HG02943 (cell line): ENCODE data around the gene MCM10.
"Not testable (repeated sequence)": the region's sequence is repeated elsewhere in the genome, so short reads cannot be mapped to it uniquely, and the experiment has no call there.

Experiments used
- ATAC-seq: cut with Tn5 transposase; IDR thresholded peaks from one replicate; pipeline ENCODE4 v1.9.1; 2021; ENCODE audit warnings: mild to moderate bottlenecking, low read depth, moderate library complexity; ENCODE audit not compliant: unreplicated experiment

Gene MCM10

DNA sequence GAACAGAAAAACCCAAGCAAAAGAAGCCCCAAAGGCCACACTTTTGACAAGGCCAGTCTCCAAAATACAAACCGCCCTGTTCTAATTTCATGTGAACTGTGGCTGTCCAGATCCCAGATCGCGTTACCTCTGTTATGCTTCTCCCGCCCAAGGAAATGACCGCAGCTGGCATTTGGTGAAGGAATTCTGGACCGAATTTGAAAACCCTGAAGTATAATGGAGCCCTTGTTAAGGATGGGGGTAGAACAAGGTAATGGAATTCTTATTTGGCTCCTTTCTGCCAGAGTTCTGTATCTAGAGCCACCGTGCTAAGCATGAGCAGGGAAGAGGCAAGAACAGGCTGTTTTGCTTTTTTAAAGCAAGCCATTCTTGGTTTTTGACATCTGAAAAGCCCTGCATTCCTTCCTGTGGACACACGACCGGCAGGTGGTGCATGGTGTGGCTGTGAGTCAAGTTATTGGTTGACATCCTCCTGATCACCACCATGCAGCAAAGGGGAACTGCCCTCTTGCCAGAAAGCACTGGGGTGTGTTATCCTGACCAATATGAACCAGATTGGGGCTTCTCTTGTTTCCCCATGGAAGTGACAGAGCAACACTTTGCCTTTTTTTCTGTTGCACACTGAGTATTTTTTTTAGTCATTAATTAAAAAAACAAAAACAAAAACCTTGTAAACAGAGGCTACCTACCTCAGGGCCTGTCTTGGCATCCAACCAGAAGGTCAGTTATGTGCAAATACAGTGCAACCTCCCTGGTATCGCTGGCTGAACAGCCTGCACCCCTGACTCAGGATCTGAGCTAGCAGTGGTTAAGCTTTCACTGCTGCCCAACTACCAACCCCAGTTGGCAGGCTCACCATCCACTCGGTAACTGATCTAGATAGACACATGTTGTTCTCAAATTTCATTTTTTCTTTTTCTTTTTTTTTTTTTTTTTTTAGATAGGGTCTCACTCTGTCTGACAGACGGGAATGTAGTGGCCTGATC lies 58.6 kb downstream of the MCM10 start:
- ATAC-seq = no peak

DNA sequence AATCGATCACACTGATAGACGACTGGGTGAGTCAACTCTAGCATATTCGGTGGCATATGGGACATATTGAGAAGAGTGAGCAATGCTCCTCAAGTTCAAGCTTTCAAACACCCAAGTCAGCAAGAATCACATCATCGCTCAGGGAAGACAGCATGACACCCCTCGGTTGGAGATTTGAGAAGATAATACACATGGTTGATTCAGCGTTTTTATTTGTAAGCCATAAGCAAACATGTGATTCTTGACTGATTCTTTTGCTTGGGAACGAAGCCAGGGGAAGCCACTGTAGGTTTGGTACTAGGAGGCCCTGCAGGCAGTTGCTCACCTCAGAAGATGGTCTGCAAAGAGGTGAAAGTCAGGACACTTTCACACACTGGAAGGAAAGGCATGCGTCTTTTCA lies 60.2 kb downstream of the MCM10 start:
- ATAC-seq = no peak

DNA sequence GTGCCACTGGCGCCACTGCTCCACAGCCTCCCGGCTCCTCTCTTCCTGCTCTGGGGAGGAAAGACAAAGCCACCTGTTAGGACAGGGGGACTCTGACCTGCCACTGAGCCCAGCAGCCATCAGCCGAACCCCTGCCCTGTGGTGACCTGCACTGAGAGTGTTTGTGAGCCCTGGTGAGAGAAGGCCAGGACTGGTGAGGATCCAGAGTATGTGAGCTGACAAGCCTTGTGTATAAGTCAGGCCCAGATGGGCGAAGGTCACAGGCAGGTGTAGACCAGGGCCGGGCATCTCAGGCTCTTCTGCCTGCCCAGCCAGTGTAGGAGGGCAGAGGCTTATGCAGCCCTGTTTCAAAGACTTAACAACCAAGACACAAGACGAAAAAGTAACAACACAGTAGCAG lies 60.8 kb downstream of the MCM10 start:
- no peak for ATAC-seq

DNA sequence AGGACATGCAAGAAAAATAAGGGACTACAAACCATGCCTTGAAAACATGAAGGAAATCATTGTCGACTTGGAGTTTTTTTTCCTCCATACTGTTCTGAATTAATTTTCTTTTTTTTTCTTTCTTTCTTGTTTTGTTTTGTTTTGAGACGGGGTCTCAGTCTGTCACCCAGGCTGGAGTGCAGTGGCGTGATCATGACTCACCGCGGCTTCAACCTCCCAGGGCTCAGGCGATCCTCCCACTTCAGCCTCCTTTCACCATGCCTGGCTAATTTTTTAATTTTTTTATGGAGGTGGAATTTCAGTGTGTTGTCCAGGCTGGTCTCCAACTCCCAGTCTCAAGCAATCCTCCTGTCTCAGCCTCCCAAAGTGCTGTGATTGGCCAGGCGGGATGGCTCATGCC lies 61.2 kb downstream of the MCM10 start:
- no peak for ATAC-seq

DNA sequence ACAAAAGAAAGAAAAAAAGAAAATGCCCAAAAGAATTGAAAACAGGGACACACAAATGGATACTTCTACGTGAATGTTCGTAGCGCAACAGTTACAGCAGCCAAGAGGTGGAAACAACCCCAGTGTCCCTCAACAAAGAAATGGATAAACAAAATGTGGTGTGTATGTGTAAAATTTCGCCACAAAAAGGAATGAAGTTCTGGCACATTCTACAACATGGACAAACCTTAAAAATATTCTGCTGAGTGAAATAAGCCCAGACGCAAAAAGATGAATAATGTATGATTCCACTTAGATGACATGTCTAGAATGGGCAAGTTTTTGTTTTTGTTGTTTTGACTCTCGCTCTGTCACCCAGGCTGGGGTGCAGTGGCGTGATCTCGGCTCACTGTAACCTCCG lies 61.9 kb downstream of the MCM10 start:
- ATAC-seq = no peak

DNA sequence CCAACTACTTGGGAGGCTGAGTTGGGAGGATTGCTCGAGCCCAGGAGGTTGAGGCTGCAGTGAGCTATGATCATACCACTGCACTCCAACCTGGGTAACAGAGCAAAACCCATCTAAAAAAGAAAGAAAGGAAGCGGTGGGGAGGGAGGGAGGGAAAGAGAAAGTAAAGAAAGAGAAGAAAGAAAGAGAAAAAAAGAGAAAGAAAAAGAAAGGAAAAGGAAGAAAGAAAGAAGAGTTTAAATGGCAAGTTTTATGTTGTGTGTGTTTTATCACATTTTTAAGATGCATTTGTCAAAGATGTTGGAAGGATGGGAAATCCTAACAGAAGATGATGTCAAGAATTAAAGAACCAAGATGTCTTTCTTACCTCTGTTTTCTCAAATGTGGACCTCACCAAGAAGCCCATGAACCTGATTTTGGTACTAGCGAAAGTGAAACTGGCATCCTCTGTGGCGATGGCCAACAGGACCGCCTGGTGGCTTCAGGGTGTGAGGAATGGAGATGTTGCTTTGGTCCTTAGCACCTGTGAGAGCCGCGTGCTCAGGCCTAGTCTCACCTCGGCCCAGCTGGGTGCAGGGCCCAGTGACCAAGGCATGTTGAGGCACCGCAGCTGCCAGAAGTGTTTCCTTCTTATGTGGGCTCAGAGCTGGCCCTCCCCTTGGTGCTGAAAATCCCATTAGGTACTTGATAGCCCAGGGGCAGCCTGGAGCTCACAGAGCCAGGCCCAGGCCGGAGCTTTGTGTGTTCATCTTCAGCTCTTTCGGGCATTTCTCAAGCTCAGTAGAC lies 63.0 kb downstream of the MCM10 start:
- ATAC-seq = no peak

DNA sequence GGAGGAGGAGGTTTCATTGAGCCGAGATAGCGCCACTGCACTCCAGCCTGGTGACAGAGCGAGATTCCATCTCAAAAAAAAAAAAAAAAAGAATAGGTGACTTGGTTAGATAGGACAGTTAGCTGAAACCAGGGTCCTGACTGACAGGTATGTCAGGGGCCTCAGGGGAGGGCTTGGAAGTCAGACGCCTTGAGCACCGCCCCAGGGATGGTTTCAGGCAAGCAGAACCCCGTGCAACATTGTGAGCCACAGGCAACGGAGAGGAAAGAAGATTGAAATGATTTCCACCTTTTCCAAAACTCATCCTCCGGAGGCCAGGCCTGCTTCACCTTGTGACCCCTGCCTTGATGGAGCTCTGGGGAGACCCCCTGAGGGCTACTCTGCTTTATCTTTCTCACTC lies 64.2 kb downstream of the MCM10 start:
- no peak for ATAC-seq

DNA sequence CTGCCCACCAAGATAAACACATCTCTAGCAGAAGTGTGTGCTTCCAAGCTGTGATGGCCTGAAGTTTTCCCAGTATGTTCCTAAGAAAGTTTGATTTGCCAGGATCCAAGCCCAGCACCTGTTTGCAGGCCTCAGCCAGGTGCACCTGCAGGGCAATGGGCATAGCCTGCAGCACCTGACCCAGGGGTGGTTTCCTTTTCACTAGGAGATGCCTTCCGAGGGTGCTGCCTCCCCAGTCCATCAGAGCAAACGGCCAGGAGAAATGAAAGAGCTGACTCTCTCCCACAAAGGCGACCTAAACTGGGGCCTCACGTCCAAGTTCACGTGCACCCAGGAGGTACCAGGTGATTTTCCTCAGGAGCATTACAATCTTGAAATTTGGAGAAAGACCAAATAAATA lies 65.7 kb downstream of the MCM10 start:
- no peak for ATAC-seq

DNA sequence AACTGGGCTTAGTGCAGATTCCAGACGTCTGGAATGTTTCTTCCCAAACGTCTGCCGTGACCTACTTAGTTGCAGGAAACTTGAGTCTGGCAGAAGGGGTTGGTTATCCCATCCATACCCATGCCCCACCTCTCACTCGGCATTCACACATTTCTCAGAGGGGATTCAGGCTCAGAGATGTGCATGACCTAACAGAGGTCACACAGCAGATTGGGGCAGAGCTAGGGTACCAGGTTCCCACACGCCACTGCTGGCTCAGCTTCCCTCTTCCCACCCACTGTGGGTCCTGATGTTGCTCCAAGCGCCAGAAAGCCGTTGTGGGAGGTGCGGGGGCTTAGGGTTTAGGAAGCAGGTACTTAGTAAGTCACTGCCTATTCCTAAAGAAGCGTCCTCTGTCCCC lies 69.8 kb downstream of the MCM10 start:
- no peak for ATAC-seq

DNA sequence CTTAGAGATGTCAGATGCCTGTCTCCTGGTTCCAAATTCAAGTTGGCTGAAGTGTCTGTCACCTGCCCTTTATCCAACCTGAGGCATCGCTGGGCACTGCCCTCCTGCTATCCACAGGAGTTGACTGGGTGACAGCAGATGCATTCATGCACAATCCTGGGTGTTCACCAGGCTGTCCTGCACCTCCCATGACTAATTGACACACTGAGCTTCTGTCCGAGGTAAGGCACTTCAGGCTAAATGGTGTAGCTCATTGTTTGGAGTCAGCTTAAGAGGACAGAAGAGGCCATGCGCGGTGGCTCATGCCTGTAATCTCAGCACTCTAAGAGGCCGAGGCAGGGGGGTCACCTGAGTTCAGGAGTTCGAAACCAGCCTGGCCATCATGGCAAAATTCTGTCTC lies 70.5 kb downstream of the MCM10 start:
- no peak for ATAC-seq

DNA sequence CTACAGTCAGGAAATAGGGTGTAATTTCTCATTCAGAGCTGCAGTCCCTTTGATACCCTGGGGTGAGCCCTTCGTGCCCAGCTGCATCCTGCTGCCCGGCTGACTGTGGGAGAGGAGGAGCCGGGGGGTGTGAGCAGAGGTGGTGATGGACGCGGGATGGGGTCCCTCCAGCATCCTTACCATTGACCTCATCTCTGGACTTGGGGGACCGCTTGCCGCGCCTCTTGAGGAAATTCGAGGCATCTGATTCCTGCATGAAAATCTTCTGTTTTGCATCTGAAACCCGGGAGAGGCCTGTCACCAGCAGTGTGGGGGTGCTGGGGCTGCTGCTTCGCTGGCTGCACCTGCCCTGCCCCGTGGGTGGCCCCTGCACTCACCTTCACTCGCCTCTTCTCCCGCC lies 72.0 kb downstream of the MCM10 start:
- ATAC-seq = no peak

DNA sequence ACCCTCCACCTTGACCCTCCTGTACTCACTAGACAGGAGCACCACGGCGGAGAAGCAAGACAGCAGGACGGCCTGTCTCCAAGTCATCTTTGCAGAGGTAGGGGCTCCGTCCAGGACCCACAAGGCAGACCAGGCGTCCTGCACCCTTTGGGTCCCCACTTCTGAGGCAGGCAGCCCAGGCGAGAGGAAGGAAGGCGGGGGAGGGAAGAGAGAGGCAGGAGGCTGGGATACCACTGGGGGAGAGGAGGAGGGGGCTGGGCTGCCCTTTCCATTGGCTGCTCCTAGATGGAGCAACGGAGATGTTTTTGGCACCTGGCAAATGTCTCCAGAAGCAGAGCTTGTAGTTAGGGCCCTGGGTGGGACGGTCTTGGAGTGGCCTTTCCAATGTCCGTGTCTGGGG lies 72.8 kb downstream of the MCM10 start, which contains the start of gene UCMA:
UCMA (minus strand) TSS at position 203 of the 400 bp plus-strand sequence; CDS start at position 87, 116 bp downstream.
- ATAC-seq = no peak

DNA sequence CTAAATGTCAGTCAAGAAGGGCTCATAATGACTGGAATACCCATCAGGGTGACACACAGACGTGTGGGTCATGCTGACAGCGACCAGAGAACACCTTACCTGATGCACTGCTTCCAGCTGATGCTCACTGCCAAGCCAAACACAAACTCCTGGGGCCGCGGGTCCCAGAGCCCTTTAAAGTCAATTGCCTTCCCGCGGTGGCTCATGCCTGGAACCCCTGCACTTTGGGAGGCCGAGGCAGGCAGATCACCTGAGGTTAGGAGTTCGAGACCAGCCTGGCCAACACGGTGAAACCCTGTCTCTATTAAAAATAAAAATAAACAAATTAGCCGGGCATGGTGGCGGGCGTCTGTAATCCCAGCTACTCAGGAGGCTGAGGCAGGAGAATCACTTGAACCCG lies 73.4 kb downstream of the MCM10 start:
- ATAC-seq = not testable (repeated sequence)

DNA sequence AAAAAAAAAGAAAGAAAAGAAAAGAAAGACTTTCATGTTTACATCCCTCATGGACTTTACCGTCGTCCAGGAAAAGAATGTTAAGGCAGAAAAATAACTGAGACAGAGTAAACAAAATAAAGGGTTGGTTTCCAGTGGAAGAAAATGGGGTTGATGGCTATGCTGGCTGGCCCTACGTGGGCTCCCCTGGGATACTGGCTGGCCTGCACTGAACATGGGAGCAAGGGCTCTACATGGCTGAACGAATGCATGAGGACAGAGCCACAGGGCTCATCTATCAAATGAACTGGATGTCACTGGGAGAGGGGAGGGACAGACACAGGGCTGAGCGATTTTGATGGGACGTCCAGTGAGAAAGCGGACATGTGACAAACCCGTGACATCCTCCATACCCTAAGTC lies 75.3 kb downstream of the MCM10 start:
- no peak for ATAC-seq

DNA sequence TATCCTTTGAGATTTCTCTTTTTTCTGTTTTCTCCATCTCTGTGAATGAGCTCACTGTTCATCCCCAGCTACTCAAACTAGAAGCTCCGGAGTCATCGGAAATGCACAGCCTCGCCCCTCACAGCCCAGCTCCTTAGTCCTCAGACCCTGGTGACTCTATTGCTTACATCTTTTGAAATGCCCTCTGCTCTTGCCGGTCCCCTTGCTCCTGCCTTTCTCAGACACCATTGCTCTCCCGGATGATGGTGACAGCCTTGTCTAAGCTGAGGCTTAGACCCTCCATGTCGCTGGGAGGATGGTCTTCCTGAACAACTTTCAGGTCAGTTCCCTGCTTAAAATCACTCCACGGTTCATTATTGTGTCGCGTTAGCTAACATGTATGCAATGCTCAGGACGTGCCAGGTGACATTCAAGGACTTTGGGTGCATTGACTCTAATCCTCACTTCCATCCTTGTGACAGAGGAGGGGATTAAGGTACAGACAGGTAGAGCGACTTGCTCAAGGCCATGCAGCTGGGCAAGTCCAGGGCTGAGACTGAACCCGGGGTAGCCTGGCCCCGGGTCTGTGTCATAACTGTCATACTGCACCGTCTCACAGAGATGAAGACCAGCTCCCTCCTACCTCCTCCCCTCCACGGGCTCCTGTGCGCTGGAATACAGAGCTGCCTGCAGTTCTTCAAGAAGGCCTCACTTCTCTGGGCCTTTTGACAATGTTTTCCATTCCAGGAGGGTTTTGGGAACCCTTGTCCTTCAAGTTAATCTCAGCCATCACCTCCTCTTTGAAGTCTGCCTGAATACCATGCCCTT lies 77.1 kb downstream of the MCM10 start:
- no peak for ATAC-seq

DNA sequence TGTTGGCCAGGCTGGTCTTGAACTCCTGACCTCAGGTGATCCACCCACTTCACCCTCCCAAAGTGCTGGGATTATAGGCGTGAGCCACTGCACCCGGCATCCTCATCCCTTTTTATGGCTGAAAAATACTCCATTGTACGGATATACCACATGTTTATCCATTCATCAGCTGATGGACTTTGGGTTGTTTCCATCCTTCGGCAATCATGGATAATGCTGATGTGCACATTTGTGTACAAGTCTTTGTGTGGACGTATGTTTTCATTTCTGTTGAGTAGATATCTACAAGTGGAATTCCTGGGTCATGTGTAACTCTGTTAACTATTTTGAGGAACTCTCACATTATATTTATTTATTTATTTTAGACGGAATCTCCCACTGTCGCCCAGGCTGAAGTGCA lies 78.6 kb downstream of the MCM10 start:
- no peak for ATAC-seq

DNA sequence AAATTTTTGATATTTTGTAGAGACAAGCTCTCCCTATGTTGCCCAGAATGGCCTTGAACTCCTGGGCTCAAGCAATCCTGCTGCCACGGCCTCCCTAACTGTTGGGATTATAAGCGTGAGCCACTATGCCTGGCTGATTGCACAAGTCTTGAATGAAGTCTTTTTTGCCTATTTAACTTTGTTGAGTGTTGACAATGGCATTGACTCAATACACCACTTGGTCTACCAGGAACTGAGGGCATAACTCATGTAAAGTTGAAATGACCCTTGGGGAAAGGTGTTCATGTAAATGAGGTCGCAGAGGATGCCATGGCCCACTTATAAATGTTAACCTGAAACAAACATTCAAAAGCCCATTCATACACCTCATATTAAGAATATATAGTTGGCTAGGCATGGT lies 80.3 kb downstream of the MCM10 start:
- ATAC-seq = no peak

DNA sequence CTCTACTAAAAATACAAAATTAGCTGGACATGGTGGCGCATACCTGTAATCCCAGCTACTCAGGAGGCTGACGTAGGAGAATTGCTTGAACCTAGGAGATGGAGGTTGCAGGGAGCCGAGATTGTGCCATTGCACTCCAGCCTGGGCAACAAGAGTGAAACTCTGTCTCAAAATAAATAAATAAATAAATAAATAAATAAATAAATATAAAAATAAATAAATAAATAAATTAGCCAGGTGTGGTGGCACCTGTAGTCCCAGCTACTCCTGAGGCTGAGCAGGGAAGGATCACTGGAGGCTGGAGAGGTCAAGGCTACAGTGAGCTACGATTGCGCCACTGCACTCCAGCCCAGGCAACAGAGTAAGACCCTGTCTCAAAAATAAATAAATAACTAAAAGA lies 80.9 kb downstream of the MCM10 start:
- ATAC-seq = not testable (repeated sequence)

DNA sequence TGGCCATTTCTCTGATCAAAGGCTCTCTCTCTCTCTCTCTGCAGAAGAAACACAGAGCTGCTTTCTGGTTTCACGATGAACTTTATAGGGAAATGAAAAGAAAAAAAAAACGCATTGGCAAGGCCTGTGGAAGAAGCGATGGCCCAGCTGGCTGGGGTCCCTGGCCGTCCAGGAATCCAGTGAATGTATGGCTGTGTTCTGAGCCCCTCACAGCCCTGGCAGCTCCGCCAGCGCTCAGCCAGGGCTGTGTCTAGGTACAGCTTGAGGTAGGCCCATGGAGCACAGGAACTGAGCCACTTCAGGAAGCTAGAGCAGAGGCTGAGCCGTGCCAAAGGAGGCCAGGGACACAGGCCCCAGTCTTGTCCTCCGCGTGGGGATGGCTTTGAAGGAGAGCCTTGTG lies 85.9 kb downstream of the MCM10 start:
- ATAC-seq = no peak

DNA sequence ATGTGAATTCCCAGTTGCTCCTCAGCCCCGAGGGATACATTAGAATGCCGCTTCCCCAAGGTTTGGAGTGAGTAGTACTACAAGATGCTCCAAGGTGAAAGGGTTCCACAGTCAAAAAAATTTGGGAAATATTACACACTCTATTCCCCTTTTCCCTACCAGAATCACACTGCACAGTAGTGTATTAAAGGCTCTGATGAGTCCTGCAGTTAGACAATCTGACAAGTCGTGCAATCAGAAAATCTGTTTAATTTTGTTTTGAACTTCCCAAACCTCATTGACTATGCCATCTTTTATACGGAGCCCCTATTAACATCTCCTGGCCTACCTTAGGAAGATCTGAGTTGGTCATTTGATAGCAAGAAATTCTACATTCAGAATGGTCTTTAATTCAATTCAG lies 86.4 kb downstream of the MCM10 start:
- no peak for ATAC-seq

DNA sequence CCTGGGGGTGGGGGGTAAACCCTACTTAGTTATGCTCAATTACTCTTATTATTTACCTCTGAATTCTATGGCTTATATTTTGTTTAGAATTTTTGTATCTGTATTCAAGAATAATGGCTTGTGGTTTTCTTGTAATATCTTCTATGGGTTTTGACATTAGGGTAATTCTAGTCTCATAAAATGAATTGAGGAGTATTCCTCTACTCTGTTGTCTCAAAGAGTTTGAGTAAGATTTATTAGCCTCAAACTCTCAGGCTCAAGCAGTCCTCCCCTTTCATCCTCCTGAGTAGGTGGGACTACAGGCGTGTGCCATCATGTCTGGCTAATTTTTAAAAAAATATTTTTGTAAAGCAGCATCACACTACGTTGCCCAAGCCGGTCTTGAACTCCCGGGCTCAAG lies 92.4 kb downstream of the MCM10 start:
- ATAC-seq = no peak
